HG02571 (cell line): ENCODE data around the gene SLC24A2.

Source experiments
- ATAC-seq: cut with Tn5 transposase; IDR thresholded peaks from one replicate; pipeline ENCODE4 v1.9.1; 2021; ENCODE audit warnings: mild to moderate bottlenecking, moderate library complexity; ENCODE audit not compliant: unreplicated experiment

The SLC24A2 gene

GRCh38 chr9:19768798-19769197 is 20.0 kb downstream of the SLC24A2 start:
- no peak for ATAC-seq

- ATAC-seq: no peak
Measured at GRCh38 chr9:19759066-19759465, 29.8 kb downstream of the SLC24A2 start.

- no peak for ATAC-seq
Measured at GRCh38 chr9:19757745-19758144, 31.1 kb downstream of the SLC24A2 start.

GRCh38 chr9:19754921-19755320 is 33.9 kb downstream of the SLC24A2 start:
- no peak for ATAC-seq

- ATAC-seq: no peak
Measured at GRCh38 chr9:19748278-19749126, 40.3 kb downstream of the SLC24A2 start.

GRCh38 chr9:19746223-19746622 is 42.6 kb downstream of the SLC24A2 start:
- ATAC-seq: no peak

- no peak for ATAC-seq
Measured at GRCh38 chr9:19741178-19741577, 47.7 kb downstream of the SLC24A2 start.
